IPS-11a (cell line): Measurements from ENCODE around the gene CD79A.
"Not testable (repeated sequence)": the region's sequence is repeated elsewhere in the genome, so short reads cannot be mapped to it uniquely, and the experiment has no call there.

Source experiments
- H3K4me3 ChIP-seq: one replicate; pipeline ENCODE4 v1.5.1; 2013; ENCODE audit warnings: low read depth, low read length, control low read depth

CD79A gene

GRCh38 chr19:41904118-41904870 lies 27.2 kb downstream of the CD79A start:
- H3K4me3 ChIP-seq = no peak overlapping the region

GRCh38 chr19:41905273-41906002 lies 28.4 kb downstream of the CD79A start:
- no peak overlapping the region for H3K4me3 ChIP-seq

- no peak overlapping the region for H3K4me3 ChIP-seq
Observed at GRCh38 chr19:41906271-41906670, 29.2 kb downstream of the CD79A start.

GRCh38 chr19:41906916-41907680 lies 30.0 kb downstream of the CD79A start:
- no peak overlapping the region for H3K4me3 ChIP-seq

GRCh38 chr19:41907994-41908615 lies 31.0 kb downstream of the CD79A start:
- no peak overlapping the region for H3K4me3 ChIP-seq

GRCh38 chr19:41908724-41909464 lies 31.8 kb downstream of the CD79A start:
- H3K4me3 ChIP-seq = no peak overlapping the region

GRCh38 chr19:41909706-41910105 lies 32.6 kb downstream of the CD79A start:
- no peak overlapping the region for H3K4me3 ChIP-seq

- no peak overlapping the region for H3K4me3 ChIP-seq
Observed at GRCh38 chr19:41910240-41910991, 33.3 kb downstream of the CD79A start.

GRCh38 chr19:41910992-41911888 lies 34.2 kb downstream of the CD79A start:
- no peak overlapping the region for H3K4me3 ChIP-seq

GRCh38 chr19:41911889-41912731 lies 35.0 kb downstream of the CD79A start:
- peak overlapping the region; percentile 13 for H3K4me3 ChIP-seq

- H3K4me3 ChIP-seq = no peak overlapping the region
Observed at GRCh38 chr19:41912899-41913537, 35.9 kb downstream of the CD79A start.

- no peak overlapping the region for H3K4me3 ChIP-seq
Observed at GRCh38 chr19:41913538-41914423, 36.7 kb downstream of the CD79A start.

GRCh38 chr19:41914424-41914834 lies 37.4 kb downstream of the CD79A start:
- not testable (repeated sequence) for H3K4me3 ChIP-seq

- H3K4me3 ChIP-seq = no peak overlapping the region
Observed at GRCh38 chr19:41915021-41915775, 38.1 kb downstream of the CD79A start.

GRCh38 chr19:41915776-41916414 lies 38.8 kb downstream of the CD79A start:
- H3K4me3 ChIP-seq = no peak overlapping the region
